HG02870 (cell line): ENCODE data around the gene OR4C13.
"Not testable (repeated sequence)": the region's sequence is repeated elsewhere in the genome, so short reads cannot be mapped to it uniquely, and the experiment has no call there.

ENCODE experiments used
- ATAC-seq: cut with Tn5 transposase; IDR thresholded peaks from one replicate; pipeline ENCODE4 v1.9.1; 2021; ENCODE audit warnings: mild to moderate bottlenecking, moderate library complexity; ENCODE audit not compliant: unreplicated experiment

OR4C13 gene

DNA sequence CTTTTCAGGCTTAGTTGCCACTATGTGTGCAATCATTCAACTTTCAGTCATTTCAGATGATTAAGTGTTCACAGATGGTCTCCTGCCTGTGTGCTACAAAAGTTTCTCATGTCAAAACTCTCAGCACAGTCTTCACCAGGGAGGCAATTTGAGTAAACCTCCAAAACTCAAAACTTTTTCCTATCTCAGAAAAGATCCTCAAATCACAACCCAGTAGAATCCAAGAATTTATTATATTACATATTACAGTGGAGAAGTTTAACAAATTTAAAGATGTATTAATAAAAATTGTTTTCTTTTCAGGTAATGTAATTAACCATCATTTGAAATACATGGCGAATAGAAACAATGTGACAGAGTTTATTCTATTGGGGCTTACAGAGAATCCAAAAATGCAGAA lies at the start of gene OR4C13:
Gene OR4C13, plus strand, starts transcription at position 301 of the 400 bp plus-strand sequence. Its CDS starts 32 bp downstream, at position 333.
- ATAC-seq, result no peak

- not testable (repeated sequence) for ATAC-seq
These were observed 40.7 kb upstream of the OR4C13 start for GRCh38 chr11:49911516-49911915.

- not testable (repeated sequence) for ATAC-seq
These were observed 3.5 kb upstream of the OR4C13 start for GRCh38 chr11:49948701-49949100.

DNA sequence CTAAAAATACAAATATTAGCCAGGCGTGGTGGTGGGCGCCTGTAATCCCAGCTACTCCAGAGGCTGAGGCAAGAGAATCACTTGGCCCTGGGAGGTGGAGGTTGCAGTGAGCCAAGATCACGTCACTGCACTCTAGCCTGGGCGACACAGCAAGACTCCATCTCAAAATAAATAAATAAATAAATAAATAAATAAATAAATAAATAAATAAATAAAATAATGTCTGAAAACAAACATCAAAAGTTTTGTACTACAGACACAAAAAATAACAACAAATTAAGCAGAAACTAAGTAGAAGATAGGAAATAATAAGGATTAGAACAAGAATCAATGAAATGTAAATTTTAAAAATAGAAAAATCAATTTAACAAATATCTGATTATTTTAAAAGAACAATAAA lies 21.2 kb downstream of the OR4C13 start:
- not testable (repeated sequence) for ATAC-seq

DNA sequence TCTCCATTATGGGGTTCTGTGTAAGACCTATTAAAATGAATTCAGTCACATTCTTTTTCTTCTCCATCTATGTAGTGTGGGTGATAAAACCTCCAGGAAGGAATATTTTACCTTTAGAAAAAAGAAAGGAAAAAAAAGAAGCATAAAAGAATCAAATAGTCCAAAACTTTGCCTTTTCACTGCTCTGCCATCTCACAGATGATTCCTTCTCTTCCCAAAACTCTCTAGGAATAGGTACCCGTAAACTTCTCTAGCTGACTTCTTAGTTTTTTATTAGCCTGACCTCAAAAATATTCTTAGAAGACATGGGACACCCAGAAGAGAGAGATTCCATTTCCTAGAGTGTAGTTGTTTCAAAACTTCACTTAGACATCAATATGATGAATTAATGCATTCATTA lies 30.2 kb downstream of the OR4C13 start, which contains the start of gene OR4C12:
Gene OR4C12, minus strand, starts transcription at position 101 of the 400 bp plus-strand sequence. Its CDS starts 34 bp downstream, at position 67.
- ATAC-seq, result not testable (repeated sequence)

DNA sequence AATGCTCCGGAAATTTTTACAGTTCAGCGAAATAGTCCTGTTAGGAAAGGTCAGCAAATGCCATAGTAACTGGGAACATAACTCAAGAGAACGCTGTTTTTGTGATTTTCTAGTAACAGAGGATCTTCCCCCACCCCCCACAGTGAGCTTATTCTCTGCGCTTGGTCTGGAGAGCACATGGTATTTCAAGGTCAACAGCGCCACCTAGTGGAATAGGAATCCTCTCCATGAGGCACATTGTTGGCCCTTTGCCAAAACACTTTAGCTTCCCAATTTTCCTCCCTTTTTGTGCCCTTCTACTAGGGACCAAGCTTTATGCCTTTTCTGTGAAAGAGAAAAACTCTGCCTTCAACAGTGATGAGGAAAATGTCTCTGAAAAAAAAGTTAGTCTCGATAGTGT lies 43.4 kb downstream of the OR4C13 start:
- ATAC-seq, result no peak
